Activated CD8-positive, alpha-beta memory T cell treated with anti-CD3 and anti-CD28 coated beads for 36 hours (primary cell): ENCODE results near the gene RRAGA. TPM values are rescaled to one million over a fixed set of nuclear protein-coding genes. Genes with fewer than 3 reads are reported as not detected.
"Not testable (repeated sequence)": the region's sequence is repeated elsewhere in the genome, so short reads cannot be mapped to it uniquely, and the experiment has no call there.

ENCODE experiments used
- CTCF ChIA-PET: fragments of 350-600 bp; sonication (Branson Sonifier 250); formaldehyde crosslinking; loops from one replicate; lab custom pipeline; 2021; ENCODE audit warnings: antibody characterized with exemption; lab: Charles Lee
- POLR2A ChIA-PET: fragments of 350-600 bp; sonication (Branson Sonifier 250); formaldehyde crosslinking; loops from one replicate; lab custom pipeline; 2021; ENCODE audit warnings: antibody characterized with exemption; lab: Charles Lee
- total RNA-seq, 2 experiments: library from RNA; stranded (reverse); gene quantifications; one replicate each; pipeline ENCODE4 v1.2.3, GENCODE V29; 2021

The RRAGA gene
- total RNA-seq, 2 experiments from 2014 or later, result 64.2 to 66.7 TPM

DNA sequence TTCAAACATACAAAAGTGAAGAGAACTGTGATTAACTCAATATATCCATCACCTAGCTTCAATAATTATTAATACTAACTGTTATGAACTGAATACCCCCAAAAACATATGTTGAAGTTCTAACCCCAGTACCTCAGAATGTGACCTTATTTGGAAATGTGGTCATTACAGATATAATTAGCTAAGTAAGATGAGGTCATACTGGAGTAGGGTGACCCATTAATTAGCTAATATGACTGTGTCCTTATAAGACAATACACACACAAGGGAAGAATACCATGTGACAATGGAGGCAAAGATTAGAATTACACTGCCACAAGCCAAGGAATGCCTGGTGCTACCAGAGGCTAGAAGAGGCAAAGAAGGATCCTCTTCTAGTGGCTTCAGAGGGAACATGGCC lies 7.8 kb downstream of the RRAGA start:
- ChIA-PET POLR2A (no interaction called here), CTCF (no interaction called here)

GRCh38 chr9:19074229-19074628 lies 25.0 kb downstream of the RRAGA start:
- POLR2A ChIA-PET, result no interaction called here
- CTCF ChIA-PET, result interaction anchor here (1.1 kb wide), 1 partner anchor 13 kb away, joined by 3 read pairs; no protein-coding TSS in a partner anchor

GRCh38 chr9:19074836-19075235 lies 25.6 kb downstream of the RRAGA start:
- CTCF ChIA-PET, result interaction anchor here (0.5 kb wide), 1 partner anchor 12 kb away, joined by 4 read pairs; no protein-coding TSS in a partner anchor
- POLR2A ChIA-PET, result no interaction called here

DNA sequence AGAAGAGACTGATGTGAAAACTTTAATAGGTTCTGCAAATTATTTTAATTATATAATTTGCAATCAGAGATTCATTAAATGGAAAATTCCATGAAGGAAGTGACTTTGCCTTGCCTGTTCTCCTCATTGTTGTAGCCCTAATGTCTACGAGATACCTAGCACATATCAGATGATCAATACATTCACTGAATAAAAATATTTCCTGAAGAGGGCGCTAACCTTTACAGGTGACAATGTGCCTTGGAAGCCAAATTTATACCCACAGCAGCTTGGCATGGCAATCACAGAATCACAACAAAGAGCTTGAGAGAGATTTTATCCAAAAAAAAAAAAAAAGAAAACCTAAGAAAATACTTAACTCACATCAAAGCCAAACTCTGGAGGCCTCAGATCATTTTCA lies 36.1 kb downstream of the RRAGA start:
- ChIA-PET CTCF (interaction anchor here (0.7 to 1.3 kb wide), 6 partner anchors 17 to 379 kb away, joined by 3 read pairs; no protein-coding TSS in a partner anchor), POLR2A (no interaction called here)

DNA sequence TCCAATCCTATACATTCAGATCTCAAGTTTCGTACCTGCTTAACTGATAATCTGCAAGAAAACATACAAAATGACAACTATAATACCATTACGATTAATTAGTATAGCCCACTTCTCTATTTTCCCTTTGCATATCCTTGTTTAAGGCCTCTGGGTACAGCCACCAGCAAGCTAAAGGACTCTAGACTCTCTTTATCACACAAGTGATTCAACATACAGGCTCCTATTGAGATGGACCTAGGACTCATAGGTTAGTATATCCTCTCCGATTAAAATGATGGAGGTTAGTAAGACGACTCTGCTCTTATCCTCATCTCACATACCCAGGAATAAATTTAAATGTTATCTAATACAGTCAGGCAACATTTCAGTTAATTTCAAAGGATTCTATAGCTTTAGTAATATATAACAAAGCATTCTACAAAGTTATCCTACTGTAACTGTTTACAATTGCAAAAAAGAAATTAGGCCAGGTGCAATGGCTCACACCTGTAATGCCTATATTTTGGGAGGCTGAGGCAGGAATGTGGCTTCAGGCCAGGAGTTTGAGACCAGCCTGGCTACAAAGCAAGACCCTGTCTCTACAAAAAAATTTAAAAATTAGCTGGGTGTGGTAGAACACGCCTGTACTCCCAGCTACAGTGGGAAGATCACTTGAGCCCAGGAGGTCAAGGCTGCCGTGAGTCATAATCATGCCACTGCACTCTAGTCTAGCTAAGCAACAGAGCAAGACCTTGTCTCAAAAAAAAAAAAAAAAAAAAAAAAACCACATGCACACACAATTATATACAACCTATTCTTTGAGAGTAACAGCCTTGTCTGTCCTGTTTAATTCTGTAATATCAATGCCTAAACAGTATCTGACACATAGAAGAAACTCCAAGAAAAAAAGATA lies 38.1 kb downstream of the RRAGA start:
- ChIA-PET CTCF (interaction anchor here (0.7 to 1.0 kb wide), 3 partner anchors 12 to 26 kb away, joined by 3 to 4 read pairs (median 3); no protein-coding TSS in a partner anchor), POLR2A (no interaction called here)

DNA sequence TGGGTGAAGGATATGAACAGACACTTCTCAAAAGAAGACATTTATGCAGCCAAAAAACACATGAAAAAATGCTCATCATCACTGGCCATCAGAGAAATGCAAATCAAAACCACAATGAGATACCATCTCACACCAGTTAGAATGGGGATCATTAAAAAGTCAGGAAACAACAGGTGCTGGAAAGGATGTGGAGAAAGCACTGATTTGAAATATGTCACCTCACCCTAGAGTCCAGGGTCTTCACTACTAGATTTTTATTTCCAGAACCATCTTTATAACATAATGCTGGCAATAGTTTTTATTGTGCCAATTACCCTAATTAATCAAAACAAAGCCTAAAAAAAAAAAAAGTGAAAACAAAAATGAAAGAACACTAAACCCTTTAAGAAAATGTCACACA lies 48.2 kb downstream of the RRAGA start:
- POLR2A ChIA-PET, result not testable (repeated sequence)
- CTCF ChIA-PET, result interaction anchor here (1.1 kb wide), 1 partner anchor 76 kb away, joined by 4 read pairs; no protein-coding TSS in a partner anchor

Other genes starting within 250 kb of the RRAGA start
- gene SAXO1, start 16.2 kb upstream of the RRAGA start, total RNA-seq, result under 1 TPM in 1 of 2 experiments, not detected in 1; 0.23 TPM
- gene HAUS6, start 53.5 kb downstream of the RRAGA start, total RNA-seq, result 10 to 100 TPM; 40.1 to 40.8 TPM
- 10 to 100 TPM; 43.2 to 45.7 TPM for gene PLIN2, start 78.1 kb downstream of the RRAGA start, total RNA-seq
- gene DENND4C, start 181.3 kb downstream of the RRAGA start, total RNA-seq, result 10 to 100 TPM; 12.1 to 12.8 TPM